ENCODE measurements around the gene ABHD3. TPM values are rescaled to one million over a fixed set of nuclear protein-coding genes. Genes with fewer than 3 reads are reported as not detected.

ABHD3 gene
- total and polyA plus RNA-seq, 10 donors = 23.8 to 34.8 (median 27.9) TPM

- H3K27me3 ChIP-seq (replicated peaks in 1 of 7) = no peaks in the 10 kb centered on the region
- no peaks in the 10 kb centered on the region for H3K9me3 ChIP-seq
- intact Hi-C loops (cut with DNase I; ENCODE audit: low total_unique reads) = no loop called here
- no peak for DNase-seq
- 25 to 49% (median 46%) methylated on average over 5 of the region's 5 CpGs for WGBS, 5 donors
- no peak for TF ChIP-seq CTCF (IDR thresholded peaks at IDR 0.05 in 8 of 11, conservative IDR thresholded peaks at IDR 0.05 in 3 of 11)
- no peak for TF ChIP-seq POLR2AphosphoS5 (IDR thresholded peaks at IDR 0.05)
- TF ChIP-seq POLR2A (IDR thresholded peaks at IDR 0.05) = no peak
- H3K27ac ChIP-seq = peak overlapping the region in 7 of 8 donors; percentile 97 to 100 (median 99)
- H3K4me3 ChIP-seq = peak overlapping the region in 1 of 8 donors; percentile 15
- H3K4me1 ChIP-seq = peaks cover 10 to 58% (median 40%) of the 10 kb centered on the region in 6 donors
- H3K36me3 ChIP-seq = no peaks in the 10 kb centered on the region
Observed at GRCh38 chr18:21602299-21602587, 102.3 kb downstream of the ABHD3 start.

Small RNAs within 50 kb of the gene (microRNA-seq; reads per million reads assigned to microRNA genes)
- 1.1 to 1.8 (median 1.1) reads per million in 3 donors for gene MIR320C1

Small RNAs within 50 kb of the gene (small RNA-seq; reads per million reads assigned to genes)
- 0 reads per million in 4 donors for gene MIR320C1
- gene RF00019 = 0 reads per million in 4 donors
- gene RF01241 = 0 reads per million in 4 donors

Other genes starting within 250 kb of the ABHD3 start
- gene ESCO1, start 104.1 kb downstream of the ABHD3 start, total RNA-seq = 10 to 100 TPM; 18.9 to 35.0 (median 21.3) TPM
- 10 to 100 TPM; 13.5 to 15.2 (median 15.0) TPM for gene ESCO1, start 104.1 kb downstream of the ABHD3 start, polyA plus RNA-seq
- 10 to 100 TPM in 5 of 7 donors, 1 to 10 TPM in 2; 5.6 to 52.6 (median 28.7) TPM for gene SNRPD1, start 92.5 kb downstream of the ABHD3 start, total RNA-seq
- gene SNRPD1, start 92.5 kb downstream of the ABHD3 start, polyA plus RNA-seq = 10 to 100 TPM; 19.0 to 33.1 (median 27.0) TPM
- 10 to 100 TPM; 22.0 to 33.3 (median 28.7) TPM for gene MIB1, start 36.0 kb upstream of the ABHD3 start, total RNA-seq
- 1 to 10 TPM; 2.7 to 4.1 (median 3.1) TPM for gene MIB1, start 36.0 kb upstream of the ABHD3 start, polyA plus RNA-seq

All from spleen (tissue), 11 donors.